H9 (cell line): ENCODE results near the gene KCNMB4. TPM values are rescaled to one million over a fixed set of nuclear protein-coding genes. Genes with fewer than 3 reads are reported as not detected.

Source experiments
- DNase-seq: peaks from one replicate; pipeline ENCODE4 v3.0.0-alpha.2; 2017
- H2AFZ ChIP-seq: one replicate; pipeline ENCODE4 v1.6.1; 2013; ENCODE audit warnings: mild to moderate bottlenecking, low read length, control low read depth, moderate library complexity
- H2AK5ac ChIP-seq: 2 replicates; pipeline ENCODE4 v1.6.1; 2013; ENCODE audit warnings: low read length, control low read depth, mixed read lengths; ENCODE audit not compliant: insufficient read length
- H2BK120ac ChIP-seq: one replicate; pipeline ENCODE4 v1.6.1; 2013; ENCODE audit warnings: low read depth, mild to moderate bottlenecking, low read length, control low read depth, inconsistent platforms; ENCODE audit not compliant: poor library complexity, severe bottlenecking
- H2BK12ac ChIP-seq: 2 replicates; pipeline ENCODE4 v1.6.1; 2013; ENCODE audit warnings: low read length, control low read depth, mixed read lengths, low read depth; ENCODE audit not compliant: insufficient read length
- H2BK15ac ChIP-seq: 2 replicates; pipeline ENCODE4 v1.6.1; 2013; ENCODE audit warnings: low read depth, low read length, control low read depth
- H2BK20ac ChIP-seq: one replicate; pipeline ENCODE4 v1.6.1; 2013; ENCODE audit warnings: low read depth, mild to moderate bottlenecking, low read length, control low read depth, inconsistent platforms; ENCODE audit not compliant: poor library complexity, severe bottlenecking
- H2BK5ac ChIP-seq: 2 replicates; pipeline ENCODE4 v1.6.1; 2013; ENCODE audit warnings: low read length, control low read depth, mixed read lengths; ENCODE audit not compliant: insufficient read length
- H3K14ac ChIP-seq: 2 replicates; pipeline ENCODE4 v1.6.1; 2013; ENCODE audit warnings: low read length, control low read depth; ENCODE audit not compliant: insufficient read depth
- H3K18ac ChIP-seq: 2 replicates; pipeline ENCODE4 v1.6.1; 2013; ENCODE audit warnings: low read depth, mild to moderate bottlenecking, mixed read lengths, low read length, control low read depth; ENCODE audit not compliant: insufficient read length
- H3K23ac ChIP-seq: 2 replicates; pipeline ENCODE4 v1.6.1; 2013; ENCODE audit warnings: low read length, control low read depth, mixed read lengths, low read depth; ENCODE audit not compliant: insufficient read length
- H3K23me2 ChIP-seq: 2 replicates; pipeline ENCODE4 v1.6.1; 2013; ENCODE audit warnings: low read depth, mild to moderate bottlenecking, mixed read lengths, low read length, control low read depth; ENCODE audit not compliant: insufficient read length, poor library complexity, severe bottlenecking
- H3K27ac ChIP-seq: 2 replicates; pipeline ENCODE4 v1.5.1; 2013; ENCODE audit warnings: low read length, control low read depth, mixed read lengths, low read depth; ENCODE audit not compliant: insufficient read length
- H3K27me3 ChIP-seq: 2 replicates; pipeline ENCODE4 v1.6.1; 2013; ENCODE audit warnings: low read length, control low read depth, inconsistent platforms; ENCODE audit not compliant: insufficient read depth
- H3K4ac ChIP-seq: 2 replicates; pipeline ENCODE4 v1.6.1; 2013; ENCODE audit warnings: low read depth, mild to moderate bottlenecking, control low read depth, inconsistent platforms, low read length, moderate library complexity
- H3K4me1 ChIP-seq: 2 replicates; pipeline ENCODE4 v1.6.1; 2013; ENCODE audit warnings: low read length, control low read depth, inconsistent platforms; ENCODE audit not compliant: insufficient read depth
- H3K4me2 ChIP-seq: 2 replicates; pipeline ENCODE4 v1.6.1; 2013; ENCODE audit warnings: low read length, control low read depth, mixed read lengths; ENCODE audit not compliant: insufficient read length, insufficient read depth
- H3K56ac ChIP-seq: 2 replicates; pipeline ENCODE4 v1.6.1; 2013; ENCODE audit warnings: low read depth, mild to moderate bottlenecking, mixed read lengths, low read length, control low read depth; ENCODE audit not compliant: insufficient read length
- H3K79me1 ChIP-seq: 2 replicates; pipeline ENCODE4 v1.6.1; 2013; ENCODE audit warnings: low read depth, mild to moderate bottlenecking, moderate library complexity, low read length, control low read depth, inconsistent platforms; ENCODE audit not compliant: insufficient read depth, poor library complexity, severe bottlenecking
- H3K79me2 ChIP-seq: 2 replicates; pipeline ENCODE4 v1.6.1; 2013; ENCODE audit warnings: low read length, control low read depth, inconsistent platforms; ENCODE audit not compliant: insufficient read depth
- H3K9ac ChIP-seq: 2 replicates; pipeline ENCODE4 v1.6.1; 2013; ENCODE audit warnings: low read length, control low read depth, mixed read lengths; ENCODE audit not compliant: insufficient read length; ENCODE audit errors: extremely low read depth
- H3K9me3 ChIP-seq: one replicate; pipeline ENCODE4 v1.6.1; 2013; ENCODE audit warnings: low read depth, low read length, inconsistent platforms; ENCODE audit not compliant: control insufficient read depth
- H3T11ph ChIP-seq: one replicate; pipeline ENCODE4 v1.6.1; 2013; ENCODE audit warnings: mild to moderate bottlenecking, low read length, control low read depth, inconsistent platforms
- H4K20me1 ChIP-seq: one replicate; pipeline ENCODE4 v1.6.1; 2013; ENCODE audit not compliant: control insufficient read depth, insufficient read length, insufficient read depth
- H4K5ac ChIP-seq: 2 replicates; pipeline ENCODE4 v1.6.1; 2013; ENCODE audit warnings: low read depth, mild to moderate bottlenecking, mixed read lengths, low read length, control low read depth; ENCODE audit not compliant: insufficient read length
- H4K8ac ChIP-seq: replicated peaks from 2 replicates; pipeline ENCODE4 v1.6.1; 2013; ENCODE audit warnings: low read length, control low read depth, mixed read lengths, low read depth; ENCODE audit not compliant: insufficient read length
- H4K91ac ChIP-seq: 2 replicates; pipeline ENCODE4 v1.6.1; 2013; ENCODE audit warnings: low read depth, mild to moderate bottlenecking, moderate library complexity, mixed read lengths, low read length, control low read depth; ENCODE audit not compliant: insufficient read length
- H3K27ac Mint-ChIP-seq, 3 experiments: 2 replicates in 2 of 3; 3 replicates in 1 of 3; pipeline ENCODE4 v1.8.0; 2020 to 2021; ENCODE audit warnings: mixed read lengths in 3 of 3, mild to moderate bottlenecking in 1 of 3, moderate library complexity in 1 of 3
- H3K27me3 Mint-ChIP-seq: 2 replicates; pipeline ENCODE4 v1.8.0; 2021; ENCODE audit warnings: low read depth, mild to moderate bottlenecking, moderate library complexity, mixed read lengths
- H3K36me3 Mint-ChIP-seq, 3 experiments: 2 replicates in 2 of 3; 3 replicates in 1 of 3; pipeline ENCODE4 v1.8.0; 2020 to 2021; ENCODE audit warnings: low read depth in 3 of 3, mixed read lengths in 3 of 3; ENCODE audit not compliant: insufficient read depth in 1 of 3
- H3K4me1 Mint-ChIP-seq, 2 experiments: 2 replicates each; pipeline ENCODE4 v1.8.0; 2020; ENCODE audit warnings: mixed read lengths in 2 of 2
- H3K4me3 Mint-ChIP-seq, 2 experiments: 2 replicates in 1 of 2; 3 replicates in 1 of 2; pipeline ENCODE4 v1.8.0; 2020 to 2021; ENCODE audit warnings: mild to moderate bottlenecking in 2 of 2, mixed read lengths in 2 of 2, moderate library complexity in 1 of 2
- H3K9me3 Mint-ChIP-seq, 2 experiments: 2 replicates in 1 of 2; 3 replicates in 1 of 2; pipeline ENCODE4 v1.8.0; 2020; ENCODE audit warnings: mild to moderate bottlenecking in 2 of 2, mixed read lengths in 2 of 2, moderate library complexity in 1 of 2
- WGBS: extraction: QIAGEN DNeasy Blood & Tissue Kit; methylation state at CpG from one replicate; pipeline ENCODE4 v1.1.7; 2013; ENCODE audit warnings: missing lambda C conversion rate, low lambda C conversion rate, mixed read lengths; ENCODE audit not compliant: insufficient read length; ENCODE audit errors: extremely low coverage; 5-methylcytosine and 5-hydroxymethylcytosine counted together
- total RNA-seq: library from RNA; stranded (reverse); gene quantifications from 2 replicates; pipeline ENCODE4 v1.2.1, GENCODE V29; 2021
- TF ChIP-seq, protein P1 (sequence below): fragments of 200-600 bp; sonication (generic); conservative IDR thresholded peaks from 3 replicates; pipeline ENCODE4 v1.8.0; 2021; ENCODE audit warnings: antibody characterized with exemption, mild to moderate bottlenecking

KCNMB4 gene
- total RNA-seq, 1 experiment from 2014 or later: 16.2 TPM

GRCh38 chr12:70467476-70467875, 101.4 kb downstream of the KCNMB4 start:
- no peak overlapping the region for H3K27ac Mint-ChIP-seq
- Histone ChIP-seq H3K79me1 (no peaks in the 10 kb centered on the region), H2BK15ac (no peak overlapping the region), H2BK5ac (no peak overlapping the region), H3K23me2 (no peaks in the 10 kb centered on the region), H3K9ac (no peak overlapping the region), H4K8ac (no peak overlapping the region), H3K4me2 (no peak overlapping the region), H3K27me3 (no peaks in the 10 kb centered on the region), H3K9me3 (no peaks in the 10 kb centered on the region), H3K14ac (no peak overlapping the region), H3K79me2 (no peaks in the 10 kb centered on the region), H4K91ac (no peak overlapping the region), H2BK20ac (no peak overlapping the region), H2BK120ac (no peak overlapping the region), H3K4me1 (no peaks in the 10 kb centered on the region), H3K23ac (no peak overlapping the region), H3T11ph (no peak overlapping the region), H3K56ac (no peak overlapping the region), H4K5ac (no peak overlapping the region), H4K20me1 (no peaks in the 10 kb centered on the region), H3K4ac (no peak overlapping the region), H3K27ac (no peak overlapping the region), H2AK5ac (no peak overlapping the region), H2AFZ (no peak overlapping the region), H3K18ac (no peak overlapping the region), H2BK12ac (no peak overlapping the region)
- WGBS: no CpG with 5 or more reads among the region's 2 CpGs
- H3K9me3 Mint-ChIP-seq: peaks cover 17 to 25% of the 10 kb centered on the region in 2 experiments
- TF ChIP-seq, protein P1, sequence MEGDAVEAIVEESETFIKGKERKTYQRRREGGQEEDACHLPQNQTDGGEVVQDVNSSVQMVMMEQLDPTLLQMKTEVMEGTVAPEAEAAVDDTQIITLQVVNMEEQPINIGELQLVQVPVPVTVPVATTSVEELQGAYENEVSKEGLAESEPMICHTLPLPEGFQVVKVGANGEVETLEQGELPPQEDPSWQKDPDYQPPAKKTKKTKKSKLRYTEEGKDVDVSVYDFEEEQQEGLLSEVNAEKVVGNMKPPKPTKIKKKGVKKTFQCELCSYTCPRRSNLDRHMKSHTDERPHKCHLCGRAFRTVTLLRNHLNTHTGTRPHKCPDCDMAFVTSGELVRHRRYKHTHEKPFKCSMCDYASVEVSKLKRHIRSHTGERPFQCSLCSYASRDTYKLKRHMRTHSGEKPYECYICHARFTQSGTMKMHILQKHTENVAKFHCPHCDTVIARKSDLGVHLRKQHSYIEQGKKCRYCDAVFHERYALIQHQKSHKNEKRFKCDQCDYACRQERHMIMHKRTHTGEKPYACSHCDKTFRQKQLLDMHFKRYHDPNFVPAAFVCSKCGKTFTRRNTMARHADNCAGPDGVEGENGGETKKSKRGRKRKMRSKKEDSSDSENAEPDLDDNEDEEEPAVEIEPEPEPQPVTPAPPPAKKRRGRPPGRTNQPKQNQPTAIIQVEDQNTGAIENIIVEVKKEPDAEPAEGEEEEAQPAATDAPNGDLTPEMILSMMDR: no peak
- no peaks in the 10 kb centered on the region; the same call in 1 of the 2 replicates for H3K27me3 Mint-ChIP-seq
- peaks cover 19 to 26% (median 21%) of the 10 kb centered on the region in 3 experiments for H3K36me3 Mint-ChIP-seq
- peaks cover 5% of the 10 kb centered on the region in 2 experiments; a peak in 2 of 4 replicates for H3K4me1 Mint-ChIP-seq
- no peak for DNase-seq
- H3K4me3 Mint-ChIP-seq: no peak overlapping the region
